Spleen (tissue), 7 donors: ENCODE measurements around the gene PACS1.
A peak's percentile ranks its signal among the peaks of the same experiment; 100 is the strongest.

Source experiments
- CTCF ChIP-seq, 11 experiments: fragments of 200-600 bp in 7 of 11; fragments of 450-650 bp in 4 of 11; sonication (generic) in 4 of 11; IDR thresholded peaks in 8 of 11; conservative IDR thresholded peaks in 3 of 11; 1 replicate in 7 of 11; 2 replicates in 4 of 11; pipeline versions ENCODE4 v1.4.0 to v1.8.0; 2016 to 2021; ENCODE audit warnings: antibody characterized with exemption in 11 of 11, inconsistent platforms in 4 of 11, mild to moderate bottlenecking in 1 of 11
- POLR2AphosphoS5 ChIP-seq, 3 donors: sonication (generic); formaldehyde crosslinking; IDR thresholded peaks; one replicate each; pipeline ENCODE4 v1.5.1; 2017; ENCODE audit warnings: antibody characterized with exemption in 3 of 3
- donor health status: DM: no; HTN: no; CAD: no; lungs with moderate emphysema.
- donor health status: DM: no; HTN: no; CAD: no.
- donor health status: DM: no; HTN: no; CAD: no.

- peak in 2 of 11 experiments; percentile 3 to 12 for TF ChIP-seq CTCF (IDR thresholded peaks at IDR 0.05 in 8 of 11, conservative IDR thresholded peaks at IDR 0.05 in 3 of 11)
- peak in 1 of 3 donors; percentile 62 for TF ChIP-seq POLR2AphosphoS5 (IDR thresholded peaks at IDR 0.05)
These were observed 953 bp upstream of the PACS1 start for GRCh38 chr11:66068923-66069714.
